Dendritic cell treated with granulocyte-macrophage colony-stimulating factor and Interleukin-4, amounts not matched to agents 40 ng/mL and 50 ng/mL, for 4 days (primary cell): ENCODE data around the gene SARDH.

Experiments used
- H3K27ac Mint-ChIP-seq: one replicate; pipeline ENCODE4 v1.8.0; 2022; ENCODE audit warnings: mild to moderate bottlenecking, mixed read lengths
- H3K27me3 Mint-ChIP-seq: one replicate; pipeline ENCODE4 v1.8.0; 2022; ENCODE audit warnings: mild to moderate bottlenecking, mixed read lengths
- H3K36me3 Mint-ChIP-seq: one replicate; pipeline ENCODE4 v1.8.0; 2022; ENCODE audit warnings: low read depth, mixed read lengths
- H3K4me1 Mint-ChIP-seq: one replicate; pipeline ENCODE4 v1.8.0; 2022; ENCODE audit warnings: low read depth, mixed read lengths
- H3K4me3 Mint-ChIP-seq: one replicate; pipeline ENCODE4 v1.8.0; 2022; ENCODE audit warnings: mild to moderate bottlenecking, moderate library complexity, mixed read lengths
- H3K9me3 Mint-ChIP-seq: one replicate; pipeline ENCODE4 v1.8.0; 2022; ENCODE audit warnings: mixed read lengths
- intact Hi-C: fragments of 100-400 bp; cut with micrococcal nuclease; formaldehyde crosslinking; loops from one replicate; pipeline ENCODE4 v1.15.0; 2022

The SARDH gene

GRCh38 chr9:133693116-133693515 lies 45.0 kb downstream of the SARDH start:
- Mint-ChIP-seq H3K4me1 (no peaks in the 10 kb centered on the region), H3K27me3 (peaks cover 6% of the 10 kb centered on the region)

GRCh38 chr9:133692364-133692985 lies 45.7 kb downstream of the SARDH start:
- Mint-ChIP-seq H3K4me1 (no peaks in the 10 kb centered on the region), H3K27ac (no peak overlapping the region), H3K4me3 (no peak overlapping the region), H3K27me3 (peaks cover 5% of the 10 kb centered on the region), H3K36me3 (no peaks in the 10 kb centered on the region), H3K9me3 (no peaks in the 10 kb centered on the region)
- intact Hi-C loops, result no loop called here

More at GRCh38 chr9:133693116-133693515, 45.0 kb downstream of the SARDH start:
- H3K27ac Mint-ChIP-seq, result no peak overlapping the region
- H3K36me3 Mint-ChIP-seq, result no peaks in the 10 kb centered on the region
- intact Hi-C loops, result no loop called here
- H3K9me3 Mint-ChIP-seq, result no peaks in the 10 kb centered on the region
- no peak overlapping the region for H3K4me3 Mint-ChIP-seq

GRCh38 chr9:133691626-133692363 lies 46.4 kb downstream of the SARDH start:
- Mint-ChIP-seq H3K27ac (no peak overlapping the region), H3K4me3 (no peak overlapping the region), H3K36me3 (no peaks in the 10 kb centered on the region), H3K27me3 (peaks cover 2% of the 10 kb centered on the region), H3K9me3 (no peaks in the 10 kb centered on the region), H3K4me1 (no peaks in the 10 kb centered on the region)
- intact Hi-C loops, result no loop called here

DNA sequence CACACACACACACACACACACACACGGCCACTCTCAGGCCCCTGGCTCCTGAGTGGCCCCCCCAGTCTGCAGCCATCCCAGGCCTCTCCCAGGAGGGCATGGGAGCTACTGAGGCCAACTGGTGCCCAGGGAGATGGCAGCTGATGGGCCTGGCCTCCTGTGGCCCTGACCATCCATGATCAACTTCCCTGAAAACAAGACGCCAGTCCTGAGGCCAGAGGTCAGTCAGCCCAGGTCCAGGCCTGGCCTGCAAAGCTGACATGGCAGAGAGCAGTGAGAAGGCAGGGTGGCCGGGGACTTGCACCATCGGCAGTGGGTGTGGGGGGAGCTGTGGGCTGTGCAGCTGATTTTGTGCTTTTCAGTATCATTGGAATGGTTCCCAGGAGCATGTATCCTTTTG lies 47.0 kb downstream of the SARDH start:
- H3K4me3 Mint-ChIP-seq, result no peak overlapping the region
- no peak overlapping the region for H3K27ac Mint-ChIP-seq
- intact Hi-C loops, result no loop called here
- no peaks in the 10 kb centered on the region for H3K36me3 Mint-ChIP-seq
- no peaks in the 10 kb centered on the region for H3K4me1 Mint-ChIP-seq
- H3K27me3 Mint-ChIP-seq, result no peaks in the 10 kb centered on the region
- H3K9me3 Mint-ChIP-seq, result no peaks in the 10 kb centered on the region

DNA sequence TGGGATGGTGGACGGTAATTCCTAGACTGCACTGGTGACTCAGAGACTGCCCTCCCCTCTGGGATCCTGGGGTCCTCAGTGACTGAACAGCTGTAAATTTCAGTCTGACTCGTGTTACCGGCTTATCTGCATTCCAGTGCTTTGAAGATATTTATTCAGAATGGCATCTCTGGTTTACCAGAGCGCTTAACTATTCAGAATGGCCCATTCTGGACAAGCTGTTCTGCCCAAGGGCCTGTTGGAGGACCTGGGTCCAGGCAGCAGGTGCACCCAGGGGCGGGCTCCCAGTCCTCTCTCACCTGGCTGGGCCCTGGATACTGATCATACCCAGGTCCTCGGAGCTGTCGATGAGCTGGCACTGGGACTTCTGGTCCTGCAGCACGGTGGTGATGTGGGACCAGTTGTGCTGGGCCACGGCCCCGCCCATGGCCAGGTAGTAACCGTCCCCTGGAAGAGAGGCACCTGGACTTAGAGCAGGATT lies 48.0 kb downstream of the SARDH start:
- intact Hi-C loops, result no loop called here
- no peaks in the 10 kb centered on the region for H3K4me1 Mint-ChIP-seq
- H3K9me3 Mint-ChIP-seq, result no peaks in the 10 kb centered on the region
- H3K36me3 Mint-ChIP-seq, result no peaks in the 10 kb centered on the region
- H3K27ac Mint-ChIP-seq, result no peak overlapping the region
- H3K4me3 Mint-ChIP-seq, result no peak overlapping the region
- H3K27me3 Mint-ChIP-seq, result no peaks in the 10 kb centered on the region

- H3K27me3 Mint-ChIP-seq, result no peaks in the 10 kb centered on the region
- intact Hi-C loops, result no loop called here
- H3K27ac Mint-ChIP-seq, result no peak overlapping the region
- H3K9me3 Mint-ChIP-seq, result no peaks in the 10 kb centered on the region
- H3K36me3 Mint-ChIP-seq, result no peaks in the 10 kb centered on the region
- no peaks in the 10 kb centered on the region for H3K4me1 Mint-ChIP-seq
- H3K4me3 Mint-ChIP-seq, result no peak overlapping the region
Measured at GRCh38 chr9:133689151-133689763, 48.9 kb downstream of the SARDH start.

GRCh38 chr9:133687856-133688761 lies 50.0 kb downstream of the SARDH start:
- no peak overlapping the region for H3K27ac Mint-ChIP-seq

DNA sequence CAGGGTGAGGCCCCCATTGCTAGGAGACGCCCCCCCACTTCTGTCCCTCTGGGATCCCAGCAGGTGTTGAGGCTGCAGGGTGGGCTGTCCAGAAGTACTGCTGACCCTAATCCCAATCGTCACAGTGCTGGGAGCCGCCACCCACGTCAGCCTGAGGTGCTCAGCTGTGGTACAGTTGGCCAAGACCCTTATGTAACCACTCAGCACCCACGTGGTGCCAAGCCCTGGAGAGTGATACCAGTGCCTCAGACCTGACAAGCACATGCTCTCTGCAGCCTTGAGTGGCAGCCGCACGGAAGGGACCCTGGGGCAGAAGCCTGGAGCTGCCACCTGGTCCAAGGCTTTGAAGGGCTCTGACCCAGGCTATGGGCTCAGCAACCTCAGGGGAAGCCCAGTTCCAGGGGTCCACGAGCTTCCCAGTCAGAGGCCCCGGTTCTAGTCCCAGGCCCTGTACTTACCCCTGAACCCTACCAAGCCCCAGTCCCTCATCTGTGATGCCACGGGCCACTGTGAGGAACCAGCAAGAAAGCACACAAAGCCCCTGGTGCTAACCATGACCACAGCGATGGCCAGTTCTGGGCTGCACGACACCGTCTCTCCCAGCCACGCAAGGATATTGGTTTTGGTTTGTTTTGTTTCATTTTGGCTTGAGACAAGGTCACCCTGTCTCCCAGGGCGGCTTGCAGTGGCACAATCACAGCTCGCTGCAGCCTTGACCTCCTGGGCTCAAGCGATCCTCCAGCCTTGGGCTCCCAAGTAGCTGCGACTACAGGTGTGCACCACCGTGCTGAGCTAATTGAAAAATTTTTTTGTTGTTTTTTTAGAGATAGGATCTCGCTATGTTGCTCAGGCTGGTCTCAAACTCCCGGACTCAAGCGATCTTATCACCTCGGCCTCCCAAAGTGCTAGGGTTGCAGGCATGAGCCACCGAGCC lies 51.2 kb downstream of the SARDH start:
- no peaks in the 10 kb centered on the region for H3K4me1 Mint-ChIP-seq
- H3K36me3 Mint-ChIP-seq, result no peaks in the 10 kb centered on the region
- no peaks in the 10 kb centered on the region for H3K9me3 Mint-ChIP-seq
- H3K27me3 Mint-ChIP-seq, result no peaks in the 10 kb centered on the region
- intact Hi-C loops, result no loop called here
- H3K4me3 Mint-ChIP-seq, result no peak overlapping the region
- no peak overlapping the region for H3K27ac Mint-ChIP-seq

More at GRCh38 chr9:133687856-133688761, 50.0 kb downstream of the SARDH start:
- no peak overlapping the region for H3K4me3 Mint-ChIP-seq
- no peaks in the 10 kb centered on the region for H3K36me3 Mint-ChIP-seq
- H3K27me3 Mint-ChIP-seq, result no peaks in the 10 kb centered on the region
- no peaks in the 10 kb centered on the region for H3K4me1 Mint-ChIP-seq
- intact Hi-C loops, result no loop called here
- H3K9me3 Mint-ChIP-seq, result no peaks in the 10 kb centered on the region

- Mint-ChIP-seq H3K4me3 (no peak overlapping the region), H3K27me3 (no peaks in the 10 kb centered on the region), H3K27ac (no peak overlapping the region)
Measured at GRCh38 chr9:133685653-133686609, 52.2 kb downstream of the SARDH start.

DNA sequence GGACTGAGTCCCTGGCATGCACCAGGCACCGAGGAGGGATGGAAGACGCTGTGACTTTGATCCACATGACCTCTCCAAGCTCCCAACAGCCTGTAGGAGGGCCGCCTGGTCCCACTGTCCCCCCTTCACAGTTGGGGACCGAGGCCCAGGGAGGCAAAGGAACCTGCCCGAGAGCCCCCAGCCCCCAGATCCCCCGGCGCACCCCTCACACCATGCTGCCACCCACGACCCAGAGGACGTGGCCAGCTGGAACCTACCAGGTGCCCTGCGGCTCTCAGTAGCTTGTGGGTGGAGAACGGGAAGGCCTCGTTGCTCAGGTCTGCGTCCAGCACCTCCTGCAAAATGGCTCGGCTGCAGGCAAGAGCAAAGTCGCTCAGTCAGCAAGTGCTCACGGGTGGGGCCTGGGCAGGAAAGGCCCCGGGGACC lies 53.2 kb downstream of the SARDH start:
- intact Hi-C loops, result no loop called here
- Mint-ChIP-seq H3K4me3 (no peak overlapping the region), H3K9me3 (no peaks in the 10 kb centered on the region), H3K27ac (no peak overlapping the region), H3K4me1 (no peaks in the 10 kb centered on the region), H3K27me3 (no peaks in the 10 kb centered on the region), H3K36me3 (no peaks in the 10 kb centered on the region)

More at GRCh38 chr9:133685653-133686609, 52.2 kb downstream of the SARDH start:
- intact Hi-C loops, result no loop called here
- Mint-ChIP-seq H3K9me3 (no peaks in the 10 kb centered on the region), H3K36me3 (no peaks in the 10 kb centered on the region), H3K4me1 (no peaks in the 10 kb centered on the region)

DNA sequence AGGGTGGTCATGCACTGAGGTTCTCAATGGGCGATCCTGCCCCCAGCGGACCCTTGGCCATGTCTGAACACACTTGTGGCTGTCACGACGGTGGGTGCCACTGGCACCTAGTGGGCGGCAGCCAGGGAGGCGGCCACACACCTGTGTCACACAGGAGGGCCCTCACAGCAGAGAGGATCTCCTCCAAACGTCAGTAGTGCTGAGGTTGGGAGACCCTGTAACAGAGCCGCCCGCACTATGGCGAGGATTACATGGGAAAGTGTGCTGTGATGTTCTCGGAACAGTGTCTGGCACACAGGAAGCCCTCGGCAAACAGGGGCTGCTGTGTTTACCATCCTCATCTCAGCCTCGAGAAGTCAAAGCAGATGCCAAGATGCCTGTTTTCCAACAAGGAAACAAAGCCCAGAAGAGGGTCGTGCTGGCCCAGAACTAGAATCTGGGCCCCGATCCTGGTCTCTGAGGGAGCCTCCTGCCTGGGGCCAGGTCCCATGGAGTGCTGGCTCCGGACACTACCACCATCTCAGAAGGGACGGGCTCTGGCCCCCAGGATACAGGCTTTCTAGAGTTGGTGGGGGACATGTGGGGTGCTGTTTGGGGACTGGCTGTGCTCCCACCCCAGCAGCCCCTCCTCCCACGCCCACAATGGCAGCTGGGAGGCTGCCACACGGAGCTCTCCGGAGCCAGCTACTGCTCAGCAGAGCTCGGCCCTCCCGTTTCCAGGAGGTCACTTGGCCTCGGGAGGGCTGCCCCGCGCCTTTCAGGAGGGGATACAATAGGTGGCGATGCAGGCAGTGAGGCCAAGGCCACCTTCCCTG lies 53.8 kb downstream of the SARDH start:
- Mint-ChIP-seq H3K27ac (no peak overlapping the region), H3K4me3 (no peak overlapping the region), H3K36me3 (no peaks in the 10 kb centered on the region), H3K27me3 (no peaks in the 10 kb centered on the region), H3K9me3 (no peaks in the 10 kb centered on the region), H3K4me1 (no peaks in the 10 kb centered on the region)
- intact Hi-C loops, result no loop called here
